ENCODE measurements around the gene ZNF438. TPM values are rescaled to one million over a fixed set of nuclear protein-coding genes. Genes with fewer than 3 reads are reported as not detected.

The ZNF438 gene
- total and polyA plus RNA-seq, 2 of the 13 experiments (the other 11 are each of a cell fraction or from before 2014, with no cell fraction given), result 0.75 to 0.83 TPM

- TF ChIP-seq CSRNP1 (CRISPR knock-in tag; IDR thresholded peaks at IDR 0.05), result peak; percentile 73; the same call in 1 of the 2 replicates
- TF ChIP-seq ZSCAN30 (CRISPR knock-in tag; IDR thresholded peaks at IDR 0.05), result no peak
- no peak for TF ChIP-seq ZNF263 (CRISPR knock-in tag; IDR thresholded peaks at IDR 0.05)
- TF ChIP-seq ELF1 (CRISPR knock-in tag; IDR thresholded peaks at IDR 0.05), result no peak; the same call in 1 of the 2 replicates
- no peak; the same call in 1 of the 2 replicates for TF ChIP-seq ZXDC (CRISPR knock-in tag; IDR thresholded peaks at IDR 0.05)
- TF ChIP-seq FLYWCH1 (CRISPR knock-in tag; IDR thresholded peaks at IDR 0.05), result no peak
- TF ChIP-seq ZNF674 (CRISPR knock-in tag; IDR thresholded peaks at IDR 0.05; ENCODE audit: low read depth), result no peak
- 0 out of 2 replicates have a peak, but pooled peaks have one; percentile 40 for TF ChIP-seq ZBTB3 (CRISPR knock-in tag; IDR thresholded peaks at IDR 0.05; ENCODE audit: borderline replicate concordance, low read depth)
- no peak for TF ChIP-seq SAFB2 (CRISPR knock-in tag; IDR thresholded peaks at IDR 0.05; ENCODE audit: borderline replicate concordance, low read depth)
- peak; percentile 88; the same call in 1 of the 2 replicates for TF ChIP-seq ZNF766 (CRISPR knock-in tag; IDR thresholded peaks at IDR 0.05; ENCODE audit: borderline replicate concordance)
- no peak for TF ChIP-seq ZNF570 (CRISPR knock-in tag; IDR thresholded peaks at IDR 0.05; ENCODE audit: borderline replicate concordance)
- TF ChIP-seq ZBTB40 (IDR thresholded peaks at IDR 0.05), result no peak
- no peak for TF ChIP-seq ZBTB40 (CRISPR knock-in tag; IDR thresholded peaks at IDR 0.05)
- no peak for TF ChIP-seq JUNB (CRISPR knock-in tag; IDR thresholded peaks at IDR 0.05; ENCODE audit: borderline replicate concordance)
Measured at GRCh38 chr10:31031558-31032257, at the start of gene ZNF438 (continued).

Measured in HepG2 (cell line).